Pons (tissue), 1 donor: ENCODE data around the gene PDCL2.

Experiments
- DNase-seq: peaks from one replicate; pipeline ENCODE4 v3.0.0-alpha.2; 2016; ENCODE audit warnings: low spot score

PDCL2 gene

DNA sequence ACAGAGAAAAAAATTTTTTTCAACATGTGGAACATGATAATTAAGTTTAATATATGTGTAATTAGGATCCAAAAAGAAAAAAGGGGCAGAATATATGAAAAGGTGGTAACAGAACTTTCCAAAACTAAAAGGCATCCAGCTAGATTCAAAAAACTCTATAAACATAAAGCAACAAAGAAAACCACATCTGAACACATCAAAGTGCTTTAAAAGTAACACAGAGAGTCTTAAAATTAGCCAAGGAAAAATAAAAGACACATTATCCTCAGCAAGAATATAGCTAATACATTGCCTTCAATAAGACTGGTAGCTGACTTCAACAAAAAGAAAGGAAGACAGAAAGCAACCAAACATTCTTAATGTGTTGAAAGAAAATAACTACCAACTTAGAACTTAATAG is 53.5 kb downstream of the PDCL2 start:
- no peak for DNase-seq

DNA sequence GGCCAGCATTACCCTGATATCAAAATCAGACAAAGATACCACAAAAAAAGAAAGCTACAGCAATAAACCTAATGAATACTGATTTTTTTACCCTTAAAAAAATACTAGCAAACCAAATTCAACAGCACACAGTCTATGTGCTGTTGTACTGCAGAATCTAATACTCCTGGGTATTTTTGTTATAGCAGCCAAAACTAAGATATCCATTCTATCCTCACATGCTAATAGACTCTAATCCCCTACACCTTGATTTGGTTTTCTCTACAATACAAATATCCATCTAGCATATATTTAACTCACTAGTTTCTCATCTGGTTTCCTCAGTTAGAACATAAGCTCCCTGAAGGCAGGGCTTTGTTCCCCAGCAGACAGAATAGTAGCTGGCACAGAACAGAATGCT is 57.7 kb downstream of the PDCL2 start:
- no peak for DNase-seq

DNA sequence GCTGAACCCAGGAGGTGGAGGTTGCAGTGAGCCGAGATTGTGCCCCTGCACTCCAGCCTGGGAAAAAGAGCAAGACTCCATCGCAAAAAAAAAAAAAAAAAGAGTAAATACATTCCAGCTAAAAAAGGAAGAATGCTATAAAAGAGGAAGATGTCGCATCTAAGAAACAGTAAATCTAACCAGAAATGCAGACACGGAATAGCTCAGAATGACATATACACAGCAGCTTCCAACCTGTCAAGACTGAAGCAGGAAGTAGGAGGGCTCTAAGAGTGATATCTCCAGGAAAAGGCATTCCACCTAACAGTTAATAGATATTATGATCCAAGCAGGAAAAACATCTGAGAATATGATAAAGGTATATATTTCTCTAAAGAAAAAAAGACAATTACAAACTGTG is 61.4 kb downstream of the PDCL2 start:
- DNase-seq = no peak

DNA sequence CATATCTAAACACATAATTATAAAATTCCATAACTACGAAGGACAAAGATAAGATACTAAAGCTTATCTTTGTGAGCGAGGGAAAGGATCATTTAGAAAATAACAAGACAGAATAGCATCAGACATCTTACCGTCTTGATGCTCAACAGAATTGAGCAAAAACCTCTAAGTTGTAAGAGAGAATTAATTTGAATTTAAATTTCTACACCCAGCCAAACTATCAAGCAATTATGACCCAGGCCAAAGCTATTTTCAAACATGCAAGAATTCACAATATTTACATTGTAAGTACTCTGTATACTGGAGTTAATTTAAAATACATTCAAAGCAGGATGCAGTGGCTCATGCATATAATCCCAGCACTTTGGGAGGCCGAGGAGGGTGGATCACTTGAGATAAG is 61.9 kb downstream of the PDCL2 start:
- DNase-seq = no peak

DNA sequence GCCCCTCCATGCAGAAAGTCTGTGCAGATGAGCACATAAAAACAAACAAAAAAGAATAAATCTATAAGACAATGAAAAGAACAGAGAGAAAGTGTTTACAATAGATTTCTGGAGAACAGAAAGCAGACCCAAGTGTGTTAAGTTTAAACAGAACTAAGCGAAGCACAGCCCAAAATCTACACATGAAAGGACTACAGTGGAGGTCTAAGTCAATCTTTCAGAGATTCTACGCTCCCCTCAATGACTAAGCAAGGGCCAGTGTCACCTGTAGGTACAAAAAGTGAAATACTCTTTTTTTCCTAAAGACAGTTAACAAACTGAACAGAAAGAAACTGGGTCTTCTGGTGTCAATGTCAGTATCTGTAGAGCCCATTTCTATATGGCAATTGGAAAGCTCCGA is 63.6 kb downstream of the PDCL2 start:
- DNase-seq = no peak

DNA sequence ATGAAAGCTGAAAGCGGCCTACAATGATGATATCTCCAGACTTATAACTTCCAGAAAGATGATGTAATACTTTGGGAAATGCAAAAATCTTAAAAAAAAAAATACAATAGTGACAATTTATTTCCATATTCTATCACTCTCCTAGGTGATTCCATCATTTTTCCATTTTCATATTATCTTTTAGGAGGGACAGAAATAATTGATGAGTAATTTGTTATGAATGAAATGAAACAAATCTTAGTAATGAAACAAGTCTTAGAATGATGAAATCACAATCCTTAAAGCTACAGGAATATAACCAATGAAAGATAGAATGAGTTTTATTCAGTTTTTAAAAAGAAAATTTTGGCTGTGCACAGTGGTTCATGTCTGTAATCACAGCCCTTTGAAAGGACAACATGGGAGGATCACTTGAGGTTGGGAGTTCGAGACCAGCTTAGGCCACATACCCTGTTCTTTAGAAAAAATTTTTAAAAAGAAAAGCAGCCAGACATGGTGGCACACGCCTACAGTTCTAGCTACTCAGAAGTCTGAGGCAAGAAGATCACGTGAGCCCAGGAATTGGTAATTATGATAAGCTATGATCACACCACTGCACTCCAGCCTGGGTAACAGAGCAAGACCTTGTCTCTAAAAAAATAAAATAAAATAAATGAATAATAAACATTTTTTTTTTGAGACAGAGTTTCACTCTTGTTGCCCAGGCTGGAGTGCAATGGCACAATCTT is 67.0 kb downstream of the PDCL2 start:
- DNase-seq = no peak

DNA sequence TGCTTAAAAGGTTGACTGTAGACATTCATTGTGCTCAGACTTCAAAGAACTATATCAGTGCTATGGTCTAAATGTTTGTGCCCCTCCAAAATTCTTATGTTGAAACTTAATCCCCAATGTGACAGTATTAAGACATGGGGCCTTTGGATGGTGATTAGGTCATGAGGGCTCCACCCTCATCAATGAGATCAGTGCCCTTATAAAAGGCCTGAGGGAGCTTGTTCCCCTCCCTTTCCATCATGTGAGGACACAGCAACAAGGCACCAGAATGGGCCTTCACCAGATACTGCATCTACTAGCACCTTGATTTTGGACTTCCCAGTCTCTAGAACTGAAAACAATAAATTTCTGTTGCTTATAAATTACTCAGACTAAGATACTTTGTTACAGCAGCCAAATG is 73.6 kb downstream of the PDCL2 start:
- DNase-seq = no peak

DNA sequence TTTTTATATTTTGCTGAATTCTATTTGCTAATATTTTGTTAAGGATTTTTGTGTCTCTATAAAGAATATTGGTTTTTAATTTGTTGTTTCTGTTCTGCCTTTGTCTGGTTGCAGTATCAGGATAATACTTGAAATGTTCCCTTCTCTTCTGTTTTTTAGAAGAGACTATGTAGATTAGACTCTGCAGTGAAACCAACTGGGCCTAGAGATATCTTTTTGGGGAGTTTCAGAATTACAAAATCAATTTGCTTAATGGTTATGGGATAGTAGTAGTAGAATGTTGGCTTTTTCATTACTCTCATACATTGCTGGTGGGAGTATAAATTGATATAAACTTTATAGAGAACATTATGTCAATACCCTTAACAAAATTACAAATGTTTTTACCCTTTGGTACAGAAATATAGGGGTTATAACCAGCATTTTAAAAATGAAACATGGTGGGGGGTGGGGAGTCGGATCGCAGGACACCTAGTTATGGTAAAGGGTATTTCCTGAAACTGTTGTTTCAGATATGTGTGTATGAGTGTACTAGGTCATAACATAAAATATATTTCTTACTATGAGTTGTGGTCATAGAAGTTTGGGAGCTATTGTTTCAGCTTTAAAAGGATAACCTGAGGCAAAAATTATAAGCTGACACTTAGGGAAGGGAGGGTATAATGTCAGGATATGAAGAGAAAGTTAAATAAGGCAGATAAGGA is 74.4 kb downstream of the PDCL2 start:
- DNase-seq = no peak

DNA sequence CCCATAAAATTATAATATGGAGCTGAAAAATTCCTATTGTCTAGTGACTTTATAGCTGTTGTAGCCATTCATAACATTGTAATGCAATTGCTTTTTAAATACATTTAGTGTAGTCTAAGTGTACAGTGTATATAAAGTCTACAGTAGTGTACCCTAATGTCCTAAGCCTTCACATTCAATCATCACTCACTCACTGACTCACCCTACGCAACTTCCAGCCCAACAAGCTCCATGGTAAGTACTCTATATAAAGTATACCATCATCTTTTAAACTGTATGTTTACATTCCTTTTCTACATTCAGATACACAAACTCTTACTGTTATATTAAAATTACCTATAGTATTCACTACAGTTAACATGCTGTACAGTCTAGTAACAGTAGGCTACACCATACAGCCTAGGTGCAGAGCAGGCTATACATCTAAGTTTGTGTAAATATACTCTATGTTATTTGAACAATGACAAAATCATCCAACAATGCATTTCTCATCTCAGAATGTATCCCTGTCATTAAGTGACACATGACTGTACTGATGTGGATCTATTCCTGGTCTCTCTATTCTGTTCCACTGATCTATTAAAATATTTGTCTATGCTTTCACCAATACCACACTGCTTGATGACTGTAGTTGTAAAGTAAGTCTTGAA is 79.0 kb downstream of the PDCL2 start:
- no peak for DNase-seq

DNA sequence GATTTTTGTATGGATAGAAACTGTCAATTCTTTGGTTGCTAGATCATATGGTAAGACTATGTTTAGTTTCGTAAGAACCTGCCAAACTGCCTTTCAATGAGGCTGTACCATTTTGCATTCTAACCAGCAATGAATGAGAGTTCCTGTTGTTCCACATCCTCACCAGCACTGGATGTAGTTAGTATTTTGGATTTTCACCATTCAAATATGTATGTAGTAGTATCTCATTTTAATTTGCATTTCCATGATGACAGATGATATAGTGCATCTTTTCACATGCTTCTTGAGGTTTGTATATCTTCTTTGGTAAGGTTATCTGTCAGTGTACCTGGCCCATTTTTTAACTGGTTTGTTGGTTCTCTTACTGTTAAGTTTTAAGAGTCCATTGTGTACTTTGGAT is 80.0 kb downstream of the PDCL2 start:
- no peak for DNase-seq

DNA sequence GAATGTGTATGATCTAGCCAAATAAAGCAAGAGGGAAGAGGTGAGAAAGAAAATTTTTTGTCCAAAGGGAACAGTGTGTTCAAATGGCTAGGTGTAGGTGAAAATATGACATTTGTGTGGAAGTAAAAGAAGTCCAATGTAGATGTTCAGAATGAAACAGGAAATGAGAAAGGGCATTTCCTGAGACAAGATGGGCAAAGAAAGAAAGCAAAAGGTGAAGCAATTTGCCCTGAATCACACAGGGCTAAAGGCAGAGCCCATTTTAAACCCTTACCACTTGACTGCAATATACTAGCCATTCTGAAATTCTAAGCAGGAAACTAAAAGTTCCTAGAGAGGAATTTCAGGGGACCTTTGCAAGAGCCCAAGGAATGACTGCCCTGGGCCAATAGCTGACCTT is 81.4 kb downstream of the PDCL2 start:
- DNase-seq = no peak

DNA sequence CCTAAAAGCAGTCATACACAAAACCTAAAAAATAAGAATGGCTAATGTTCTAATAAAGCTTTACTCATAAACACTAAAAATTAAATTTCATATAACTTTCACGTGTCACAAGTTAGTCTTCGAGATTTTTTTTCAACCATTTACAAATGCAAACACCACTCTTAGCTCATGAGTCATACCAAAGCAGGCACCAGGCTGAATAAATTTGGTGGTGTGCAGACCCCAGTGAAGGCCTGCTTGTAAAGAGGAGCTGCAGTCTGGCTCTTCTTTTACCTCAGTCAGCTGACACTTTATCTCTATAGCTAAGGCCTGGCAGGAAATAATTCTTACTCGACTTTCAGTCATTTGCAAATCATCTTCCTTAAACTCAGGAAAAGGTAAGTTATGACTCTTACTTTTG is 82.8 kb downstream of the PDCL2 start:
- DNase-seq = no peak

DNA sequence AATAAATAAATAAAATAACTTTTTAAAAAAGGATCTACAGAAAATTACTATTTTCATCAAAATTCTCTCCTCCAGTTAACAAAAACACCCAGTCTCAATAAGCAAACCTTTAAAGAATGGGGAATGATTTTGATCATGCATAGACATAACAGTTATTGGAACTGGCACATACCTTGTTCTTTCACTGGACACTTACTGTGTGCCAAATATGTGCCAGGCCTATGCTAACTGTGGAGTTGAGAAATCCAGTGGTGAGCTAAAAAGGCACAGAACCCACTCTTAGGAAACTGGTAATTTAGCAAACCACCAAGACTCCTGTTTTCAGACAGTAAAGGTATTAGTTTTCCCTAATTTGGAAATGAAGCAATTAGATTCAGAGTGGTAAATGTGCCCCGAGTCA is 84.4 kb downstream of the PDCL2 start:
- no peak for DNase-seq
